Endothelial cell (in vitro differentiated cells): ENCODE results near the gene FCRL6. TPM values are rescaled to one million over a fixed set of nuclear protein-coding genes. Genes with fewer than 3 reads are reported as not detected.
A peak's percentile ranks its signal among the peaks of the same experiment; 100 is the strongest.

Experiments
- DNase-seq: peaks from one replicate; pipeline ENCODE4 v3.0.0; 2021; ENCODE audit warnings: low spot score
- H3K27ac Mint-ChIP-seq: one replicate; pipeline ENCODE4 v1.8.0; 2021; ENCODE audit warnings: mixed read lengths, inconsistent platforms; ENCODE audit not compliant: unreplicated experiment
- H3K27me3 Mint-ChIP-seq: one replicate; pipeline ENCODE4 v1.8.0; 2021; ENCODE audit warnings: mild to moderate bottlenecking, moderate library complexity, mixed read lengths, inconsistent platforms; ENCODE audit not compliant: unreplicated experiment
- H3K36me3 Mint-ChIP-seq: one replicate; pipeline ENCODE4 v1.8.0; 2021; ENCODE audit warnings: mild to moderate bottlenecking, low read depth, mixed read lengths, inconsistent platforms; ENCODE audit not compliant: unreplicated experiment
- H3K4me1 Mint-ChIP-seq: one replicate; pipeline ENCODE4 v1.8.0; 2021; ENCODE audit warnings: mild to moderate bottlenecking, mixed read lengths, inconsistent platforms; ENCODE audit not compliant: unreplicated experiment
- H3K4me3 Mint-ChIP-seq: one replicate; pipeline ENCODE4 v1.8.0; 2021; ENCODE audit warnings: mild to moderate bottlenecking, mixed read lengths, inconsistent platforms; ENCODE audit not compliant: unreplicated experiment
- H3K9me3 Mint-ChIP-seq: one replicate; pipeline ENCODE4 v1.8.0; 2021; ENCODE audit warnings: mixed read lengths, inconsistent platforms; ENCODE audit not compliant: unreplicated experiment
- total RNA-seq: library from RNA; stranded (reverse); fragmentation: NEBNext Ultra II Directional; extraction: Animal tissue kit (Norgen Biotek cat#: 25700); gene quantifications from one replicate; pipeline ENCODE4 v1.2.1, GENCODE V29; 2021; ENCODE audit not compliant: unreplicated experiment
- TF ChIP-seq, protein P1 (sequence below): fragments of 200-600 bp; sonication (generic); IDR thresholded peaks from one replicate; pipeline ENCODE4 v1.5.0; 2021; ENCODE audit warnings: antibody characterized with exemption; ENCODE audit not compliant: unreplicated experiment

Gene FCRL6
- total RNA-seq, 1 donor from 2014 or later, result not detected

DNA sequence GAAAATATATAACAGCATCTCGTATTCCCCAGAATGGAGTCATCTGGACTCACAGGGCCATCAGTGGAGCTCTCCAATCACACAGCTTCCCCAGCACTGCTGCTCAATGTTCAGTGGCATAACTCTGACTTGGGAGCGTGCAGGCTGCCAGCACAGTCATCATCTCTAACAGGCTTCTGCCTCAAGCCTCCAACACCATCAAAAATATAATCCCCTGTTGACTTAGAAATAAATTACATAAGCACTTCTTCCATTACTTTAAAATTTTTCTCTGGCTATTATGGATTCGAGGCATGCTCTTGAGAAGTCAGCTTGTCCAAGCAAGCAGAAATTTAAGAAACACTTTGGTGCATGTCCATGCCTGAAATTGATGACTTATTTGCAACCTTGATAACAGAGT is 15.2 kb upstream of the FCRL6 start:
- no peak overlapping the region for H3K27ac Mint-ChIP-seq
- peaks cover 3% of the 10 kb centered on the region for H3K36me3 Mint-ChIP-seq
- peaks cover 9% of the 10 kb centered on the region for H3K27me3 Mint-ChIP-seq

DNA sequence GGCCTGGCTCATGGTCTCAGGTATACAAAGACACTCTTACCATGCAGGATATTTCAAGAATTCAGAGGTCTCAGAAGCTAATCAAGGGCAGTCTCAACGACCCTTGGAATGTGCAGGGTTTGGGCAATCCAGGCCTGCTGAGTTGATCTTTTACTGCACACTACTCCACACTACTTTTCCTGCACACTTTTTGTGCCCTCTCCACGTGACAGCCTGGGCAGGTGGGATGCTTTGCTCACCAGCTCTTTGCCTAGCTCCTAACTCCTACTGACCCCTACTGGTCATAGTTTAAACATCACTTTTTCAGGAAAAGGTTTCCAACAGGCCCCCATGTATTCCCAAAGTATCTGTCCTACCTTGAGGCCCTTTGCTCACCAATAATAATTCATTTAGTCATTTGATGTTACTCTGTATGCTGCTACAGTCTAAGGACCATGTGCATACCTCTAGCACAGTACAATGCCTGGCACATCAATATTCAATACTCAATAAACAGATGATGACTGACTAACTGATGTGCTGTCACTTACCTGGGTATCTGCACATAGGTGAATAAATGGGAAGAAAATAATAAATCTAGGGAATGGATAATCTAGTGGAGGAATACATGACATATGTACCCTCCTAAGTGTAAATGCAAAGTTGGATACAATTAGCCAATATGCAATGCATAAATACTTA is 11.8 kb upstream of the FCRL6 start:
- H3K27me3 Mint-ChIP-seq, result peaks cover 7% of the 10 kb centered on the region
- DNase-seq, result peak; percentile 14
- no peaks in the 10 kb centered on the region for H3K36me3 Mint-ChIP-seq
- no peaks in the 10 kb centered on the region for H3K4me1 Mint-ChIP-seq
- TF ChIP-seq, protein P1, sequence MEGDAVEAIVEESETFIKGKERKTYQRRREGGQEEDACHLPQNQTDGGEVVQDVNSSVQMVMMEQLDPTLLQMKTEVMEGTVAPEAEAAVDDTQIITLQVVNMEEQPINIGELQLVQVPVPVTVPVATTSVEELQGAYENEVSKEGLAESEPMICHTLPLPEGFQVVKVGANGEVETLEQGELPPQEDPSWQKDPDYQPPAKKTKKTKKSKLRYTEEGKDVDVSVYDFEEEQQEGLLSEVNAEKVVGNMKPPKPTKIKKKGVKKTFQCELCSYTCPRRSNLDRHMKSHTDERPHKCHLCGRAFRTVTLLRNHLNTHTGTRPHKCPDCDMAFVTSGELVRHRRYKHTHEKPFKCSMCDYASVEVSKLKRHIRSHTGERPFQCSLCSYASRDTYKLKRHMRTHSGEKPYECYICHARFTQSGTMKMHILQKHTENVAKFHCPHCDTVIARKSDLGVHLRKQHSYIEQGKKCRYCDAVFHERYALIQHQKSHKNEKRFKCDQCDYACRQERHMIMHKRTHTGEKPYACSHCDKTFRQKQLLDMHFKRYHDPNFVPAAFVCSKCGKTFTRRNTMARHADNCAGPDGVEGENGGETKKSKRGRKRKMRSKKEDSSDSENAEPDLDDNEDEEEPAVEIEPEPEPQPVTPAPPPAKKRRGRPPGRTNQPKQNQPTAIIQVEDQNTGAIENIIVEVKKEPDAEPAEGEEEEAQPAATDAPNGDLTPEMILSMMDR, result peak; percentile 77
- H3K27ac Mint-ChIP-seq, result no peak overlapping the region
- H3K9me3 Mint-ChIP-seq, result no peaks in the 10 kb centered on the region
- no peak overlapping the region for H3K4me3 Mint-ChIP-seq

More for the DNA sequence above, 15.2 kb upstream of the FCRL6 start:
- Mint-ChIP-seq H3K4me1 (peaks cover 4% of the 10 kb centered on the region), H3K4me3 (no peak overlapping the region), H3K9me3 (no peaks in the 10 kb centered on the region)
- TF ChIP-seq, protein P1, result no peak
- no peak for DNase-seq

DNA sequence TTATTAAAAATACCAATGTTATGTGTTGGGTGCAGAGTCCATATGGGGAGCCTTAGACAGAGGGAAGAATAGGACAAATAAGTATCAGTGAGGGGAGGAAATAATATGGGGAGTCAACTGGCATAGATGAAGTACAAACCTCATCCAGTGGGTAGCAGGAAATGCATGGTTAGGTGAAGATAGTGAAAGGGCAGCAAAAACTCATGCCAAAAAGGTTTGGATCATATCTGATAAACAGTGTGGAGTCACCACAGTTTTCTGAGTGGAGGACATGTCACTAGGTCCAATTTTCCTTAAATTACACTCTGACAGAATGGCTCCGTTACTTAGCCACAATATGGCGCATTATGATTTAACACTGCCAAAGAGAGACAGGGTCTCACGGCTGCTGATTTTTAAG is 11.1 kb upstream of the FCRL6 start:
- TF ChIP-seq, protein P1, result no peak
- H3K36me3 Mint-ChIP-seq, result no peaks in the 10 kb centered on the region
- H3K27ac Mint-ChIP-seq, result no peak overlapping the region
- H3K9me3 Mint-ChIP-seq, result no peaks in the 10 kb centered on the region
- no peak overlapping the region for H3K4me3 Mint-ChIP-seq
- no peaks in the 10 kb centered on the region for H3K4me1 Mint-ChIP-seq
- DNase-seq, result no peak
- H3K27me3 Mint-ChIP-seq, result peaks cover 7% of the 10 kb centered on the region

DNA sequence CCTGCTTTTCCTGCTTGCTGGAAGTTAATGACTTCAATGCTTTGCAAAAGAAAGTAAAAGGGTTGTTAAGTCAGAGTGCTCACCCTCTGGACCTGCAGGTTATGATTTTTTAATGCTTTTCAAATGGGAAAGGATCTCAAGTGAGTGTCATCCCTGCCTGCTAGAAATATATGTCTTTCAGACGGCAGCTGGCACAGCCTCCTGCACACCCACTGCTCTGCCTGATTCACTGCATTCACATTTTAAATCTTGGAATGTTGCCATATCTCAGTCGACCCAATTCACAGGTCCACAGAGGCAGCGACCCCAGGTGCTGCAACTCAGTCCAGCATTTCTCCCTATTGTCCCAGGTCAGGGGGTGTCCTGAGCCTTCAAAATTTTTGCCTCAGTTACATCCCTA is 10.7 kb upstream of the FCRL6 start:
- no peak for DNase-seq
- Mint-ChIP-seq H3K4me3 (no peak overlapping the region), H3K36me3 (no peaks in the 10 kb centered on the region), H3K9me3 (no peaks in the 10 kb centered on the region), H3K27ac (no peak overlapping the region), H3K4me1 (no peaks in the 10 kb centered on the region), H3K27me3 (peaks cover 7% of the 10 kb centered on the region)
- TF ChIP-seq, protein P1, result no peak

DNA sequence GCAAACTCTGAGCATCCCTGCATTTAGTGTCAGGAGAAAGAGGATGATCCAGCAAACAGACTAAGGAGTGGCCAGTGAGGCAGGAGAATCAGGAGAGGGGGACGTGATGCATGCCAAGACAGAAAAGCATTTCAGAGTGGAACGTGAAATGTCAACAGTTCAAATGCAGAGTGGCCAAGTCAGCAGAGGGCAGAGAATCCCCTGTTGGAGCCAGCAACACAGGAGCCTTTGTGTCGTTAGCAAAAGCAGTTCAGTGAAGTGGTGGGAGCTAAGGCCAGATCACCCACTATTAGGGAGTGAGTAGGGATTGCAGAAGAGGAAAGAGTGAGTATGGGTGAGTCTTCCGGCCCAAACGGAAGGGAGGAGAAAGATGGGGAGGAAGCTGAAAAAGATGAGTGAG is 6.6 kb upstream of the FCRL6 start:
- H3K4me1 Mint-ChIP-seq, result no peaks in the 10 kb centered on the region
- H3K9me3 Mint-ChIP-seq, result no peaks in the 10 kb centered on the region
- TF ChIP-seq, protein P1, result no peak
- no peak overlapping the region for H3K4me3 Mint-ChIP-seq
- DNase-seq, result no peak
- no peak overlapping the region for H3K27ac Mint-ChIP-seq
- H3K27me3 Mint-ChIP-seq, result peaks cover 9% of the 10 kb centered on the region
- no peaks in the 10 kb centered on the region for H3K36me3 Mint-ChIP-seq
